Tibial nerve (tissue), 4 donors: Measurements from ENCODE around the gene HRH3. TPM values are rescaled to one million over a fixed set of nuclear protein-coding genes. Genes with fewer than 3 reads are reported as not detected.

Experiments used
- DNase-seq, 2 donors: peaks; one replicate each; pipeline ENCODE4 v3.0.0-alpha.2; 2019; ENCODE audit warnings: low spot score in 2 of 2
- H3K27ac ChIP-seq, 4 donors: fragments of 200-600 bp; sonication (generic) in 3 of 4; one replicate each; pipeline ENCODE4 v1.5.1; 2017 to 2019; ENCODE audit warnings: mild to moderate bottlenecking in 1 of 4
- H3K27me3 ChIP-seq, 2 donors: fragments of 200-600 bp; sonication (generic) in 1 of 2; one replicate each; pipeline versions ENCODE4 v1.5.1 to v1.6.0; 2017 to 2019
- H3K36me3 ChIP-seq, 3 donors: fragments of 200-600 bp; sonication (generic); one replicate each; pipeline ENCODE4 v1.5.1; 2018 to 2019
- H3K4me1 ChIP-seq, 4 donors: fragments of 200-600 bp; sonication (generic) in 3 of 4; one replicate each; pipeline ENCODE4 v1.5.1; 2017 to 2019
- H3K4me3 ChIP-seq, 4 donors: fragments of 200-600 bp; sonication (generic) in 3 of 4; one replicate each; pipeline ENCODE4 v1.5.1; 2017 to 2019; ENCODE audit warnings: mild to moderate bottlenecking in 1 of 4, moderate library complexity in 1 of 4
- H3K9me3 ChIP-seq, 4 donors: fragments of 200-600 bp; sonication (generic) in 3 of 4; one replicate each; pipeline ENCODE4 v1.5.1; 2017 to 2019
- EP300 ChIP-seq, 2 donors: sonication (generic); formaldehyde crosslinking; IDR thresholded peaks; one replicate each; pipeline ENCODE4 v1.6.1; 2017; ENCODE audit warnings: antibody characterized with exemption in 2 of 2, mild to moderate bottlenecking in 1 of 2
- POLR2A ChIP-seq, 2 donors: fragments of 450-650 bp; IDR thresholded peaks; one replicate each; pipeline ENCODE4 v1.6.1; 2017; ENCODE audit warnings: antibody characterized with exemption in 2 of 2, mild to moderate bottlenecking in 2 of 2, moderate library complexity in 2 of 2
- WGBS, 2 donors: methylation state at CpG; one replicate each; pipeline ENCODE4 v1.1.5; 2018; 5-methylcytosine and 5-hydroxymethylcytosine counted together
- total RNA-seq, 4 donors: library from RNA; depleted of rRNA; stranded (reverse); fragments of >200 nt; gene quantifications; one replicate each; pipeline ENCODE4 v1.1.0, GENCODE V29; 2016
- TF ChIP-seq, protein P1 (sequence below), 5 experiments: fragments of 200-600 bp in 3 of 5; fragments of 450-650 bp in 2 of 5; sonication (generic) in 3 of 5; IDR thresholded peaks; one replicate each; pipeline ENCODE4 v1.5.1; 2016 to 2019; ENCODE audit warnings: antibody characterized with exemption in 5 of 5, mild to moderate bottlenecking in 3 of 5, moderate library complexity in 2 of 5

The HRH3 gene
- total RNA-seq, 4 donors from 2014 or later = not detected

DNA sequence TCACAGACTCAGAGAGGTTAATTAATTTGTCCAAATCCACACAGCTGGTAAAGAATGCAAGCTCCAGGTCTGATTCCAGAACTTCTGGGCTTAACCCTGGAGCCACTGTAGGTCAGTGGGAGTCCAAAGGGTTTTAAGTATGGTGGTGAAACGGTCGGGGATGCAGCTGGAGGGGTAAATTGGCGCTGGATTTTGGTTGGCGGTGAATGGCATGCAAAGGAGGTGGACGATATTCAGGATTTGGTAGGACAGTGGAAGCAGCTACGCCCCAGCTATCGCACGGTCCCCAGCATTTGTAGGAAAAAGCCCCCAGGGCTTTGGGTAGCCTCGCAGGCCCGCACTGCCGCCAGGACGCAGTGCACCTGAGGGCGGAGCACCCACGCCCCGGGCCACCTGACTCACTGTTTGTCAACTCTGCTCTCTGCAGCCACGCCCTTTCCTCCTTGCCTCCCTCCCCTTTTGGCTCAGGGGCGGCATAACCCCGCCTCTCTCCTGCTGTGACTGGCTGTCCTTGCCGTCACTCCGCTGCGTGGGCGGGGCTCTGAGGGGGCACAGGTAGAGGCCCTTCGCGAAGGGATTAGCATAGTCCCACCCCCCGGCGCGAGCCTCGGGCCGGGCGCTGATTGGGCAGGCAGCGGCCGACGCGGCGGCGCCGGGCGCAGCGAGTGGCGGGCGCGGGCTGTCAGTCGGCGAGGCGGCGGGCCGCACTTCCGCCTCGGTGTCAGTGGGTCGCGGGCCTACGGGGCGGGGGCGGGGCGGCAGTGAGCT is 17.9 kb upstream of the HRH3 start, which contains the start of gene OSBPL2:
Gene OSBPL2 (plus strand): TSS at position 721 of the 768 bp plus-strand sequence. CDS start 17,664 bp downstream, outside the sequence.
- TF ChIP-seq EP300 (IDR thresholded peaks at IDR 0.05) = peak in 1 of 2 donors; percentile 52
- TF ChIP-seq, protein P1, sequence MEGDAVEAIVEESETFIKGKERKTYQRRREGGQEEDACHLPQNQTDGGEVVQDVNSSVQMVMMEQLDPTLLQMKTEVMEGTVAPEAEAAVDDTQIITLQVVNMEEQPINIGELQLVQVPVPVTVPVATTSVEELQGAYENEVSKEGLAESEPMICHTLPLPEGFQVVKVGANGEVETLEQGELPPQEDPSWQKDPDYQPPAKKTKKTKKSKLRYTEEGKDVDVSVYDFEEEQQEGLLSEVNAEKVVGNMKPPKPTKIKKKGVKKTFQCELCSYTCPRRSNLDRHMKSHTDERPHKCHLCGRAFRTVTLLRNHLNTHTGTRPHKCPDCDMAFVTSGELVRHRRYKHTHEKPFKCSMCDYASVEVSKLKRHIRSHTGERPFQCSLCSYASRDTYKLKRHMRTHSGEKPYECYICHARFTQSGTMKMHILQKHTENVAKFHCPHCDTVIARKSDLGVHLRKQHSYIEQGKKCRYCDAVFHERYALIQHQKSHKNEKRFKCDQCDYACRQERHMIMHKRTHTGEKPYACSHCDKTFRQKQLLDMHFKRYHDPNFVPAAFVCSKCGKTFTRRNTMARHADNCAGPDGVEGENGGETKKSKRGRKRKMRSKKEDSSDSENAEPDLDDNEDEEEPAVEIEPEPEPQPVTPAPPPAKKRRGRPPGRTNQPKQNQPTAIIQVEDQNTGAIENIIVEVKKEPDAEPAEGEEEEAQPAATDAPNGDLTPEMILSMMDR (IDR thresholded peaks at IDR 0.05) = peak in 1 of 5 experiments; percentile 30
- TF ChIP-seq POLR2A (IDR thresholded peaks at IDR 0.05) = peak in 1 of 2 donors; percentile 36
- H3K27ac ChIP-seq = peak within 1 kb of the TSS; percentile 82 to 91 (median 84)
- no peaks in the 10 kb centered on the region for H3K9me3 ChIP-seq
- H3K4me1 ChIP-seq = peaks cover 0 to 30% (median 12%) of the 10 kb centered on the region in 4 donors
- peak; percentile 99 for DNase-seq
- WGBS, 2 donors = 1 to 2% methylated on average over 22 to 28 of the region's 55 CpGs
- peaks cover 0 to 9% of the 10 kb centered on the region in 2 donors for H3K27me3 ChIP-seq
- peak within 1 kb of the TSS; percentile 69 to 97 (median 80) for H3K4me3 ChIP-seq
- H3K36me3 ChIP-seq = peaks cover 0 to 9% (median 0%) of the 10 kb centered on the region in 3 donors

DNA sequence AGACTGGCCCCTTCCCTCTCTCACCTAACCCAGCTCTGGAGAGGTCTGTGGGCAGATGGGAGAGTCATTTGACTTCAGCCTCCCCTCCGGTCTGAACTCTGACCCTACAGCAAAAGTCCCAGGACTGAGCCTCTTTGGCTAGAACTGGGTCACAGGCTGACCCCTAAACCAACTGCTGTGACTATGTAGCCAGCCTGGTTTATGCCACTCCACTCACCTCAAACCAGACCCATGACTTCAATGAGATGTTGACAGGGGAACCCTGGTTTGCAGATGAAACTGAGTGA is 17.4 kb upstream of the HRH3 start:
- no peak for TF ChIP-seq POLR2A (IDR thresholded peaks at IDR 0.05)
- no peak for TF ChIP-seq EP300 (IDR thresholded peaks at IDR 0.05)
- TF ChIP-seq, protein P1 (IDR thresholded peaks at IDR 0.05) = no peak
- peaks cover 0 to 14% of the 10 kb centered on the region in 2 donors for H3K27me3 ChIP-seq
- H3K4me1 ChIP-seq = peaks cover 0 to 30% (median 12%) of the 10 kb centered on the region in 4 donors
- H3K9me3 ChIP-seq = no peaks in the 10 kb centered on the region
- peak overlapping the region in 2 of 4 donors; percentile 45 to 91 for H3K27ac ChIP-seq
- H3K4me3 ChIP-seq = peak overlapping the region in 2 of 4 donors; percentile 47 to 97
- 60 to 70% methylated on average over 1 of the region's 1 CpG for WGBS, 2 donors
- H3K36me3 ChIP-seq = peaks cover 0 to 9% (median 0%) of the 10 kb centered on the region in 3 donors
- no peak for DNase-seq

DNA sequence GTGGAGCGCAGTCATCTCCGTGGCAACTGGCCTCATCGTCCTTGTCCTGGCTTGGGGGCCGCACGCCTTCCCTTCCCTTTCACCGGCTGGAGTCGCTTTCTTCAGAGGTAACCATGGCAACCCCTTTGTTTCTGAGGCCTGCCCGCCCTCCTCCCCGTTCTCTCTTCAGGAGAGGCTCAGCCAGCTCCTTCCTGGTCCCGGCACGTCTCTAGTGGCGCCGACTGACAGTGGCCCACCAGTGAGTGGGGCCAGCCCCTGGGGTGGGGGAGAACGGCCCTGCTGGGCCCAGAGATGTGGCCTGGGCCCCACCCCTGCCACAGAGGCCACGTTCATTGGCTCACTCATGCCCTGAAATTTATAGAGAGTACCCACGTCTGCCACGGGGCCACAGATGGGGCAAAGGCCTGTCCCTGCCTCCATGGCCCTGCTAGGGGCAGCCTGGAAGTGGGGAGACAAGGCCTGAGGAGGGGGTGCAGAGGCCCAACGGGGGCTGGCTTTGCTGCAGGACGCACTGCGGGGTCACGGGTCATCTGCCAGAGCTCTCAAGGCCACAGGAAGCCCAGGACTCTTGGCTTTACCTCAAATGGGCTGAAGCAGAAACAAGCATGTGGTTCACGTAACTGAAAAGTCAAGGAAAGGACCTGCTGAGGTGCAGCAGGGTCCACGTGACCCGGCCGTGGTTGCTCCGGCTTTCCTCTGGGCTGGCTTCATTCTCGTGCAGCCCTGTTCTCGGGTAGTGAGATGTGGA is 16.9 kb upstream of the HRH3 start:
- WGBS, 2 donors = 52 to 62% methylated on average over 25 to 27 of the region's 28 CpGs
- H3K9me3 ChIP-seq = no peaks in the 10 kb centered on the region
- TF ChIP-seq EP300 (IDR thresholded peaks at IDR 0.05) = no peak
- TF ChIP-seq, protein P1 (IDR thresholded peaks at IDR 0.05) = no peak
- no peak for TF ChIP-seq POLR2A (IDR thresholded peaks at IDR 0.05)
- DNase-seq = no peak
- H3K36me3 ChIP-seq = peaks cover 0 to 9% (median 0%) of the 10 kb centered on the region in 3 donors
- H3K27me3 ChIP-seq = peaks cover 0 to 19% of the 10 kb centered on the region in 2 donors
- H3K4me1 ChIP-seq = peaks cover 0 to 30% (median 12%) of the 10 kb centered on the region in 4 donors
- H3K27ac ChIP-seq = no peak overlapping the region
- H3K4me3 ChIP-seq = no peak overlapping the region

DNA sequence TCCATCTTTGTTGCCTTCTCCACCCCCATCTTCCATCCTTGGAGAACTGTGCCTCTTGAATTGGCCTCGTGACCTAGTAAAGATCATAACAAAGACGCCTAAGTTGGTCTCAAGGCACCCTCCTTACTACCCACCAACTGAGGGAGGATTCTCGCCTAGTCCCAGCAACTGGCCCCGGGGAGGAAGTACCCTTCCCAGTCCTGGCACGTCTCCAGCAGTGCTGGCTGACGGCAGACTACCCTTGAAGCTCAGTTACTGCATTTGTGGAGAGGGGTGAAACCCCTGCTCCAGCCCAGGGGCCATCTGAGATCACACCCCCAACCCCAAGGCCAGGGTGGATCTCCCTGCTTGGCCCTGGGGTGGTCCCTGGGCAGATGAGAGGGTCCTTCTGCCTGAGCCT is 16.1 kb upstream of the HRH3 start:
- H3K27ac ChIP-seq = no peak overlapping the region
- TF ChIP-seq, protein P1 (IDR thresholded peaks at IDR 0.05) = no peak
- TF ChIP-seq POLR2A (IDR thresholded peaks at IDR 0.05) (no peak), EP300 (IDR thresholded peaks at IDR 0.05) (no peak)
- WGBS, 2 donors = 53 to 57% methylated on average over 6 of the region's 6 CpGs

More for the DNA sequence above, 16.1 kb upstream of the HRH3 start:
- Histone ChIP-seq H3K9me3 (no peaks in the 10 kb centered on the region), H3K27me3 (peaks cover 0 to 19% of the 10 kb centered on the region in 2 donors), H3K36me3 (peaks cover 0 to 6% (median 0%) of the 10 kb centered on the region in 3 donors), H3K4me3 (no peak overlapping the region), H3K4me1 (peaks cover 0 to 30% (median 12%) of the 10 kb centered on the region in 4 donors)
- no peak for DNase-seq
